HEK293T (cell line): ENCODE data around the gene HAUS3.

Source experiments
- SP1 ChIP-seq: fragments of 450-650 bp; IDR thresholded peaks from 2 replicates; pipeline ENCODE4 v1.6.1; 2017
- ZNF384 ChIP-seq: fragments of 450-650 bp; IDR thresholded peaks from 2 replicates; pipeline ENCODE4 v1.6.1; 2016

GRCh38 chr4:2259541-2260343 lies 17.8 kb upstream of the HAUS3 start:
- TF ChIP-seq SP1 (no peak), ZNF384 (no peak)
